Stimulated activated CD8-positive, alpha-beta memory T cell treated with anti-CD3 and anti-CD28 coated beads, Interleukin-2, amount 100 ng/mL, for 1 hour (primary cell): ENCODE measurements around the gene PPFIBP1.
"Not testable (repeated sequence)": the region's sequence is repeated elsewhere in the genome, so short reads cannot be mapped to it uniquely, and the experiment has no call there.

ENCODE experiments used
- DNase-seq, 2 donors: peaks; one replicate each; pipeline ENCODE4 v3.0.0-alpha.2; 2020; ENCODE audit warnings: low read depth in 2 of 2

The PPFIBP1 gene

DNA sequence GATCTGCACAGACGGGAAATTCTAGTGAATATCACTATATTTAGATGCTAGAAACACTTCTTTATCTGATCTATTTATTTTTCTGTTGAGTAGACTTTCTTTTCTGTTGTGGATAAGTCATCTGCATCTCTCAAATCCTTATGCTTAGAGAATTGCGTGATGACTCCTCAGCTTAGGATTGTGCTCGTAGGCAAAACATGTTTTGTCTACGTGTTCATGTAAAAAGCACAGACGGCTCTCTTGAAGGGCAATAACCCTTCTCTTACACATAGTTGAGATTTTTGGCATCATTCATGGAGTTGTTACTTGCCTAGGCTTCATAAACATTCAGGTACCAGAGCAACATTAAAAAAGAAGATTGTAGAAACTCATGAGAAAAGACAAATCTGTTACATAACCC is 18.6 kb downstream of the PPFIBP1 start:
- no peak for DNase-seq

DNA sequence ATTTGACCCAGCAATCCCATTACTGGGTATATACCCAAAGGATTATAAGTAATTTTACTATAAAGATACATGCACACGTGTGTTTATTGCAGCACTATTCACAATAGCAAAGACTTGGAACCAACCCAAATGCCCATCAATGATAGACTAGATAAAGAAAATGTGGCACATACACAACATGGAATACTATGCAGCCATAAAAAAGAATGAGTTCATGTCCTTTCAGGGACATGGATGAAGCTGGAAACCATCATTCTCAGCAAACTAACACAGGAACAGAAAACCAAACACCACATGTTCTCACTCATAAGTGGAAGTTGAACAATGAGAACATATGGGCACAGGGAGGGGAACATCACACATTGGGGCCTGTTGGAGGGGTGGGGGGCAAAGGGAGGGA is 20.9 kb downstream of the PPFIBP1 start:
- DNase-seq, result not testable (repeated sequence)

DNA sequence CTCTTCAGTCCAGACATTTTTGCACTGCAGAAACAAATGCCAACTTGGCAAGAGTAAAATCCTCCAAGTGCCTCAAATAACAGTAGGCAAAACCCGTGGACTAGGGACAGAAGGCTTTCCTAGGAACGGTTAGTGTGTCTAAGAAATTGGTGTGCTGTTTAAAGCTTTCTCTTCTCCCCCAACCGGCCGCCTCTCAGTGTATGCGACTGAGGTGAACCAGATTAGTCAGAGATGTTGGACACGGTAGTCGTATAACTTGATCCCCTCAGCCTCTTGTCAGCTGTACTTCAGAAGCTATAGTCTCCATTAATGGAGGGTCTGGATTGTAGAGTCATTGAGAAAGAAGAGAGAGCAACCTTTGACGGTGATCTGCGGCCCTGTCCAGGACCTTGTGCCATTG is 21.7 kb downstream of the PPFIBP1 start:
- no peak for DNase-seq

DNA sequence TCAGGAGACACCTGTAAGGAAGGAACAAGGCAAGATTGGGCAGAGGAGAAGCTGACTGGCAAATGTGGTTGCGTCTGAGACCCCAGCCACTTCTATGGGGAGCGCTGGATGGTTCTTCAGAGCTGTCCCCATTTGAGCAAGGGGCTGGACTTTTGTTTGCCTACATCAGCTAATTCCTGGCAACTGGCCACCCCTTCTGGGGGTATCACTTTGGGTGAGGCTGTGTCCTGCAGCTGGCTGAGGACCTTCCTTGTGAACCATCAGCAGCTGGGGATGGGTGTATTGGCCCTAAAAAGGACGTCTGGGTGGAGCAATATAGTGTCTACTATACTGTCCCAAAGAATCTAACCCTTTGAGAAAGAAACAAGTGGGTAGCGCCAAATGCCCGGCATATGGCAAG is 23.6 kb downstream of the PPFIBP1 start:
- DNase-seq, result no peak

DNA sequence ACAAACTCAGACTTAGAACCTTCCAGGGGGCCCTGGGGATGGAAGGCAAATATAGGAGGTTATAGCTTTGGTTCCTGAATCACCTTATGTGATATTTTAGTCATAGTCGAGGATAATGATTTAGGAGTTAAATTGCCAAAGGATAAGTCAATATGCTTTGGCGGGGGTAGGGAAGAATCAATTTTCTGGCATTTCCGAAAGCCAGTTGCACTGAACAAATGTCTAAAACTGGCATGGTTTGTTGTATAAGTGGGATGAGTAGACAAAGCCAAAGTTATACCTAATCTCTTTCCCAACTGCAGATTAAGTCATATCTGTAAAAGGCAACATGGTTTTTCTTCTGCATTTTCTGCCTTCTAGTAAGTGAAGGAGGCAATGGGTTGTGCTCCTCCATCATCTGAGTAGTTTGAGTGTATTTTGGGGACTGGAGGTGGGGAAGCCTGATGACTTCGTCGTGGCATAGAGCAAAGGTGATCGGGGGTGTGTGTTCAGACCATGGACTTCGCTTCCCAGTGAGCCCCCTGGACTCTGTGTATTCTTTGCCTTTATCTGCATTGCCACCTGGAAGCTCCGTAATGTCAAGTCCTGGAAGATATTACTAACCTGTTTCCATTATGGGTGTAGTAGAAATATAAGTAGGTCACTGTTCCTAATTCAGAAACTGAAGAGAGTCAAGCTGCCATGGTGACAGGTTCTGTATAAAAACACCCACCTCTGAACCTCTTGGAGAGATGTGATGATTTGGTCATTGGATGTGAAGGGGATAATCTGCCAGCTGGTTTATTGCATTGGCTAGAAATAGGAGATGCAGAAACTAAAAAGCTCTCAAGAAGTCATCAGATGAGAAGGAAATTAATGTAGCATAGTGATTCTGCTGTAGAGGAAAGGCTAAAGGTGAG is 24.5 kb downstream of the PPFIBP1 start:
- no peak for DNase-seq

DNA sequence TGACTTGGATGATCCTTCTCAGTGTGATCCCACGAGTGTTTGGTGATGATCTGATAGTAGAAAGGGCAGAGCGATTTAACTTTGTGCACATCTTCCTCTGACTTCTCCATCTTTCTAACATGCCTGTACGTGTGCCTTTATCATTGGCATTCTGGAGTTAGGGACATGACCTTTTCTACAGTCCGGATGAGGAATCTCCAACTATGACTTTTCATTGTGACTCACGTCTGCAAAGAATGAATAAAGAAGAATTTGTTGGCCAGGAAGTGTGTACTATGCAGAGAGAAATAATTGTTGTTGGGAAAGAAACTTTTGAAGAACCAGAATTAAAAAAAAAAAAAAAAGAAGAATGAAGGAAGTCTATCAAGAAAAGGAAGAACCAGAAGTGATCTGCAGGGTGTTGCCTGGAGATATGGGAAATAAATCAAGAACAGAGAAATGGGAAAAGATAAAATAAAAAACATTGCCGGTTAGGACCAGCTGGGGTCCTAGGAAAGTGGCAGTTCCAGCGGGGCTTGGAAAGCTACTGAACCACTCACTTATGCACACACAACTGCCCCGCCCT is 25.3 kb downstream of the PPFIBP1 start:
- no peak for DNase-seq

DNA sequence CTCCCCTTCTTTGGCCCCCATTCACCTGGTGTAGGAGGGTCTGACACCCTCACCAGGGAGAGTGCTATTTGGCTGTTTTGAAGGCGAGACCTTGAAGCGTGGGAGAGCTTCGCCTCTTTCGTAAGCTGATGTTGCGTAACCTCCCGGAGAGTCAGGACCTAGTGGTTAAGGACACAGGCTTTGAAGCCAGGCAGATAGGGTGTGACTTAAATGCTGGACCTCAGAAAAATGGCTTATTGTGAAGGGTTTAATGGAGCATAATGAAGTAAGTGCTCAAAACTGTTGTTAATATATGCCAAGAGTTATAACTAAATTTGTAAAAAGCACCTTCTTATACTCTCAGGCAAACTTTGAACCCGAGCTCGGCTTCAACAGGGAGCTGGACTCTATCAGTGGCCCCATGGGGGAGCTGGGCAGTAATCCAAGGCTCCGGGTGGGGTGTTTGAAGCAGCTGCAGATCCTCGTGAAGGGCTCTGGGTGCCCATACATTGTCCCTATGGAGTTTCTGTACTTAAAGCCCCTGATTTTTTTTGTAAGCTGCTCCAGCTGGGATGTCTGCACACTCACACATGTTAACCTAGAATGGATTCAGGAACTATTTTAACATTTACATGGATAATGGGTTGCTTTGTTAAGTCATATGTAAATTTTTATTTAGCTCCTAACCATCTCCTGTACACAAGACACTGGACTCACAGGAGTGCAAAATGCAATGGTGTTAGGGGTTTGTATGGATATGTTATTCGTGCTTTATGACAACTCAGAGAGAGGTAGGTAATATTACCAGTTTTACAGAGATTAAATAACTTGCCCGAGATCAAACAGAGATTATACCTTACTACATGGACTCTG is 26.0 kb downstream of the PPFIBP1 start:
- no peak for DNase-seq

DNA sequence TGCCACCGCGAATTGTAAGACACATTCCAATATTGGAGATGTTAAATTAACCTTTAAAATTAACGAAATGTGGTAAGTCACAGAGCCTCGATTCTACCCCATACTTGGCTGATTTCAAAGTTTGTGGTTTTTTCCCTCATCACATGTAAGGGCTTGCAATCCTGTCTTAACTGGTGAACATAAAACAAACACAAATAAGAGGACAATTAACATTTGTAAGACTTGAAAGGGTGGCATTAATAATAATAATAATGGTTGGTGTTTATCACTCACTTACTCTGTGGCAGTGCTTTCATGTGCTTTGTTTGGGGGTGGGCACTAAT is 26.6 kb downstream of the PPFIBP1 start:
- DNase-seq, result no peak

DNA sequence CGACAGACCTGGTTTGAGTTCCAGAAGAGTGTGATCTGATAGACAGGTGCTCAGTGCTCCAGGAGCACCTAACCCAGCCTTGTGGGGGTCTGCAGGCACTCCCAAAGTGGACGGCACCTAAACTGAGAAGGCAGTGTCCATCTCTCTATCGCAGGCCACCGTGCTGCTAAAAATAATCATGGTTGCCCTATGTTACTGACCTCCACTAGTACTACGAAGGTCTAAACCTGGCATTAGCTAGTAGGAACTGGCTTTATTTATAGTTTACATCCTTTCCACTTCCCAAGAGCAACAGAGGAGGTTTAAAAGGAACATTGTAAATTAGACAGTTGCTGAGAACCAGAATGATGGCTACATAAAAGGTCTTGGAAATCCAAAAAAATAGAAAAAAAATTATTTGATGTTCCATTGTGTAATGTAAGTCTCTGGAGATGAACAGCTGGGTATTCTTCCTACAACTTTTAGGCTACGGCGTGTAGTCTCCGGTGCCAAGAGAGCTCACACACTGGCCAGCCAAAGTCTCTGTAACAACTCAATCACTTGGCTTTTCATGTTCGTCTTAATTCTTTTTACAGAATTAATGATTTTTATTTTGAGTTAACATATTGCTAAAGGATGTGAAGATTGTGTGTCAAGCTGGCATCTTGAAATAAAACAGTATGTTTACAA is 27.3 kb downstream of the PPFIBP1 start:
- no peak for DNase-seq

DNA sequence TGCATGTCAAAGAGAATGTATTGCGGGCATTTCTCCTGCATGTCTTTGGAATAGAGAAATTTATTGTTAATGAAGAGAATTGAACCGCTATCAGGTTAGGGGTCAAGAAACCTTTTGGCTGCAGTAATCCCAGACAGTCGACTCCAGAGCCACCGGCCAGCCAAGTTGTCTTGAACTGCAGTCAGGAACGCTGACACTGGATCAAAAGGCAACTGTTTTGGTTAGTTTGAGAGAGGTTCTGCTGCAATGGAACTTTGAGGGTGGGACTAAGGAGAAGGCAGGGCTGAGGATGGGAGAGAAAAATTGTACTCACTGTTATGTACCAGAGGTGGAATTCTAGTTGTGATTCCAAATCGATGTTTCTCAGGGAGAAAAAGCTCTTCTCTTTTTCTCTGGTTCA is 28.2 kb downstream of the PPFIBP1 start:
- DNase-seq, result no peak

DNA sequence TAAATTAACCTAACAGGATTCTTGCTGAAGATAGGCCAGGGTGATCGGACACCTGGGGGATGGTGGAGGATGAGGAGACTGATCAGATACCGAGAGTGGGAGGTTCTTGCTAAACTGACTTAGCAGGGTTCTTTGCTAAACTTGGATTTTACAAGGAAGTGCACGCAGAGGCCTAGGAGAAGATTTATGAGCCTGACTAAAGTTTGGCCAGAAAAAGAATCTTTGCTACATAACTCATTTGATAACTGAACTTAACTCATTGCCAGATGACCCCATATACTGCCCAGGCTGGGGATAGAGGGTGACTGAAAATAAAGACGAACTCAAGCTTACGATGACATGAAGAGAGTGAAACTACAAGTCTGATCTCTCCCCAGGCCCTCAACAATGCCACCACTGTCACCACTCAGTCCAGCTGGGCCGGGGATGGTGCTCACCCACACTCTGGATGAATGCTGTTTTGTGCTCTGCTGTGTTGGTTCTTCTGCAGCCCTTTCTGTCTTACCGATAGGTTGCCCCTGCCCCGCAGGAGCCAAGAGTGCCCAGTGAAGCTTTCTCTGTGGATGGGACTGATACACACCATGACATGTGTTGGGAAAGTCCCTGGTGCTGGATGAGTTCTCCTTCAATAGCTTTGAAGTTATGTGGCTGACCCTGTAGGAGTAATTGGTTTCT is 29.0 kb downstream of the PPFIBP1 start:
- DNase-seq, result no peak

DNA sequence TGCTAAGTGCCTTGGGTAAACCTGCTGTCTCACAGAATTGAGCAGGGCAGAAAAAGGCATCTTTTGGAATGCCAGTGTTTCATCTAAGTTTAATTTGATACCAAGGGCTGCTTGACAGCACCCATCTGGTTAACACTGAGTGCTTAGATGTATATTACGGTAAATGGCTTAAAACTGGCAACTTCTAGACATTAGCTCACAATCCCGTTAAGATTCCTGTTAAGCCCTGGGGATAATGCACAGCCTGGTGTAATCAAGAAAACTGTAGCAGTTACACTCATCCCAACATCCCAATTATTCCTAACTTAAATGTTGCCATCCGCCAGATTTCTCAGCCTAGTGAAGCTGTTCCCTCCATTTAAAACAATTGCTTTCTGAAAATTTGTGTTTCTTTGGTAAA is 29.9 kb downstream of the PPFIBP1 start:
- no peak for DNase-seq

DNA sequence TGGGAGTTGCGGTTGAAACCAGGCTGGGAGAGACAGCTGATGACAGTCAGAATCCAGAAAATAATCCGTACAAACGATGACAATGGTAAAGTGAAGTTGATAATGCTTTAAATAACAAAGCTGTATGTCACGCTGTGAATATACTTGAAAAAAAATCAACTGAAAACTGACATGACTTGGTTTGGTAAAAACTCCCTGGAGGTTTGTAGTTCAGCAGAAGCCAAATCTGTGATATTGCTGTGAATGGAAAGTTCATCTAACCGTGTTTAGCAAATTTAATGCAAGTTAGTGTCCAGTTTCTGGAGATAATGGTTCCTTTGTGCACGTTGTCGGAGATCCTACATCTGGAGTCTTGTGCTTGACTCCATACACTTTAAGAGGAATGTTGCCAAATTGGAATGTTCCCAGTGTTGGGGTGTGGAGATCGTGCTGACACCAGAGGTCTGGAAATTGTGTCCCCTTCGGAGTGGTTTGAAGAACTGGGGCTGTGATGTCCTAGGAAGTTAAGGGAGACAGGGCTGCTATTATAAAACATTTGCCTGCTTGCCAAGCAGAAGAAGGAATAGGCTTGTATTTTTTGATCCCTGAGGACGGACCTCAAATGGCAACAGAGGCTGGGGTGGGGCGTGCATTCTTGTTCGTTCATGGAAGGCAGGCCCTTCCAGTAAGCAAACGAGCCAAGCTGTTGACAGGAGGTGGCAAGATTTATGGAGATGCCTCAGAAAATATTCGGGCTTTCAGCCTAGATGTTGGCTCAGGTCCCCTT is 30.6 kb downstream of the PPFIBP1 start:
- no peak for DNase-seq

DNA sequence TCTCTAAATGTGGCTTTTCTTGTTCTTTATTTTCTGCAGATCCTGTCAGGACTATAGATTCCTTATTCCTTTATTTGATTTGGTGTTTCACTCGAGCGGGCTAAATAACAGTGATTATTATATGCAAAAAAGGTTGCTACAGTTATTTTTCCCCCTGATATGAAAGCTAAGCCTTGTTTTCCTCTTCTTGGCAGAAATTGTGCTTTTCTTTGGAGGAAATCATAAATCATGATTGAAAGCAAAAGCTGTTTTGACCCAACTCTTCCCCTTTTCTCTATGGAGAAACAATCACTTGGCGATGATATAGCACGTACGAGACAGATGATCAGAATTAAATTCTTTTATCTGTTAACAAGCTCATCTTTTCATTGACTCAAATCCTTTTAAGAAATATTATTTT is 31.4 kb downstream of the PPFIBP1 start:
- DNase-seq, result no peak

DNA sequence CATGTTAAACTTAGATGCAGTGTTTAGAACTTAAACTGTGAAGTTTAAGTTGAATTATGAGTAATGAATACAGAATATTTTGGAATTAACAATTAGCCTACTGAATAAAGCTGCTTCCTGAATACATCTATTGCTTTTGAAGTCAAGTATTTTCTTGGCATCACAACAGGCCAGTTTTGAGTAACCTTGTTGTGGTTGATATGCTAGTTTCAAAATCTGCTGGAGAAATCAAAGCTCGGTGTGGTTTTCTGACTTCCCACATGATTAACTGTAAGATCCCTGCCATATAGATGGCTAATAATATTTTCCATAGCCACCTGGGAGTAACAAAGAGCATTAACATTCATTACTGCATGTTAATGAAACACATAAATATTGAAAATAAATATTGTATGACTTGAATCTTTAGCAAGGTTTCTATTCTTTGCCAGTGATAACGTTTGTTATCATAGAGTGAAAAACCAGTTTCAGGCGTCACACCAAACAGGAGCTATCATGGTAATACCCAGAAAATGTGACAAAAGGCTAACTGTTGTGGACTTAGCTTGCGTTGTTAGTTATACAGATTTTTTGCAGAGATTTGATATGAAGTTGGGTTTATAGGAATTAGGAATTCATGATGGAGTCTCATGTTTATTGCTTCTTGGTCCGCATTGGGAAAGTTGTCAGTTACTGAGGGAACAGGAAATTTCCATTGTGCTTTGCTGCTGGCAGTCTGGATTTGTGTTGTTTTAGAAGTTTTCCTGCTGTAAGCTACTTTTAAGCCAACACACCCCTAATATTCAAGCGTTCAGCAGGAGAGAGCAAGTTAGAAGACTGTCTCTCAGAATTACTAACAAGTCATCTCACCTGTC is 32.1 kb downstream of the PPFIBP1 start:
- no peak for DNase-seq

DNA sequence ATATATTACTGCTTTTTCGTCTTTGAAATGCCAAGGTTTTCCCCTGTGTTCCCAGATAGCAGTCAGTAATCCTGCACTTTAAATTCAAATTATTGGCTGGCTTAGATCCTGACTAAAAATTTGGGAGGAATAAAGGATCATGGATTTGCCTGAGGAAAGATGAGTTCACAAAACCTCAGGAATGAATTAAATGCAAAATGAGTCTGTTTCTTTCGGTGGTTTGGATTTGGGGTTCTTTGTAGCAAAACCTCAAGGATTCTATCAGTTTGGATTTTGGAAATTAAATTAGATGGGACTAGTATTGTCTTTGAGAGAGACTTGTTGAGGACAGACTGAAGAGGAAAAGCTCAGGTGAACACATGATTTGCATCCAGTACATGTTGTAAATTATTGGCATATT is 36.1 kb downstream of the PPFIBP1 start:
- DNase-seq, result no peak

DNA sequence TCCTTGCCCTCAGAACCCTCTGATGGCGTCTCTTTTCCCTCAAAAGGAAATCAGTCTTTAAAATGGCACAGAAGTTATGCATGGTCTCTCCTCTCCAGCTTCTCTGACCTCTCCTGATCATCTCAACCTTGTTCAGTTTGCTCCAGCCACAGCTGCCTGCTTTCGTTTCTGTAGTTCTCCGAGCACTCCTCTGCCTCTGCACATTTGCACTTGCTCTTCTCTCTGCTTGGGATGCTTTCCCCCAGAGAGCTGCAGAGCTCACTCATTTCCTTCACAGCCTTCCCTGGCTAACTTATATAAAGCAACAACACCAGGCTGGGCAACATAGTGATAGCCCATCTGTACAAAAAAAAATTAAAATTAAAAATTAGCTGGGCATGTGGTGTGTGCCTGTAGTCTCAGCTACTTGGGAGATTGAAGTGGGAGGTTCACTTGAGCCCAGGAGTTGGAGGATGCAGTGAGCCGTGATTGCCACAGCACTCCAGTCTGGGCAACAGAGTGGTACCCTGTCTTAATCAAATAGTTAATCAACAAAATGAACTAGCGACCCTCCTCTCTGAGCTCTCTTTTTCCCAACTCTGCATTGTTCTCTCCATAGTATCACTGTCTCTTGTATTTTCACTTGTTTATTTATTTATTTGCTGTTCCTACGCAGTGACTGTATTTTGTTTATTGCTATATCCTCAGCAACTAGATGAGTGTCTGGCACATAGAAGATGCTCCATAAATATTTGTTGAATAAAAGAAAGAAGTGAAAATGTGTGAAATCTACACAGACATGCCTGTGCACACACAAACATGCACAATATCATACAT is 37.7 kb downstream of the PPFIBP1 start:
- DNase-seq, result no peak

DNA sequence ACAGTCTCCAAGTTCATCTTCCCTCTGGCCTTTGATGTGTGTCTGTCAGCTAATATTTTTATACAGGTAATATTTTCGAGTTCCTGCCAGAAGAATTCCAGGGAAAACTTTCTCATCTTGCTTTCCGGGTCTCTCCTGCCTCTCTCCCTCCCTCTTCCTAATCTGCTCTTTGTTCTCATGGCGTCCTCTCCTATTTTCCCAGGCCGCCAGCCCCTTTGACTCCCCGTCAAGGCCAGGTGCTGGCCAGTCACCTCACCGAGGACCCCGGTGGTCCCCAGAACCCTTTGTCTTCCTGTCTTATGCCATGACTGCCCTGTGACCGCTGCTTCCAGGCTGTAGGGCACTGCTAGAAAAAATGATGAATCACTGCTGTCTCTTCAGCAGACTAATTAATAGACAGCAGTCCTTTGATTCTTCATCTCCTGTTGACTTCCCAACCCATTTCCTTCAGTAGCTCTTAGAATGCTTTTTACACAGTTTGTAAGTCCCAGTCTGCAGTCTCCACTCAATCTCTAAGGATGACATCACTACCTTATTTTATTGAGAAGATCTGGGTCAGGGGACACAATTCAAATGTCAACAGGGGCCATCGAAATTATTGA is 40.7 kb downstream of the PPFIBP1 start:
- no peak for DNase-seq

DNA sequence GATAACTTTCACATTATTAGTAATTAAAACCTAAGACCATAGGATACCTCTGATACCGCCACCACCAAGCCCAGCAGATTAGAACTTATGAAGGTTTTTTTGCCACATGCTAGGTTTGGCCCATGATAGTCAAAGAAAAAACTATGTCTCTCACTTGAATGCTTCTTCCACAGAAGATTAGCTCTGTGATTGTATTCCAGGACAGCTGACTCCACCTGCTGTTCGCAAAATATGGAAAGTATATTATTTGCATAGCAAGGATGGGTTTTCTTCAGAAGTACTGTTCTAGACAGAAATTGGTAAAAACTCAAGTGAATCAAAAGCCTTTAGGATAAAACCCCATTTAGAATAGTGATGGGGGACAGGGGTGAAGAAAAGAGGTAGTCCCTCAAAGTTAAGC is 42.2 kb downstream of the PPFIBP1 start:
- no peak for DNase-seq
